Epithelial cell of proximal tubule (primary cell): Measurements from ENCODE around the gene WDFY4. TPM values are rescaled to one million over a fixed set of nuclear protein-coding genes. Genes with fewer than 3 reads are reported as not detected.

ENCODE experiments used
- DNase-seq: peaks from one replicate; pipeline ENCODE4 v3.0.0-alpha.2; 2011; ENCODE audit warnings: low read depth
- H3K4me3 ChIP-seq: 2 replicates; pipeline ENCODE4 v1.5.1; 2011; ENCODE audit warnings: low read depth, mild to moderate bottlenecking, low read length
- CTCF ChIP-seq: conservative IDR thresholded peaks from 2 replicates; pipeline ENCODE4 v1.5.1; 2012; ENCODE audit warnings: low read depth, mild to moderate bottlenecking, low read length
- total RNA-seq: library from RNA; depleted of rRNA; stranded (reverse); fragments of >200 nt; gene quantifications from 2 replicates; pipeline ENCODE4 v1.2.3, GENCODE V29; 2015

WDFY4 gene
- total RNA-seq, 1 donor from 2014 or later, result not detected

GRCh38 chr10:48796713-48797245, 112.1 kb downstream of the WDFY4 start:
- DNase-seq, result no peak
- no peak for TF ChIP-seq CTCF
- no peak overlapping the region for H3K4me3 ChIP-seq

GRCh38 chr10:48797830-48798229, 113.2 kb downstream of the WDFY4 start:
- TF ChIP-seq CTCF, result no peak
- H3K4me3 ChIP-seq, result no peak overlapping the region
- no peak for DNase-seq

GRCh38 chr10:48798481-48799254, 114.0 kb downstream of the WDFY4 start:
- H3K4me3 ChIP-seq, result no peak overlapping the region
- DNase-seq, result no peak
- no peak for TF ChIP-seq CTCF

GRCh38 chr10:48799341-48800006, 114.8 kb downstream of the WDFY4 start:
- TF ChIP-seq CTCF, result no peak
- no peak for DNase-seq
- no peak overlapping the region for H3K4me3 ChIP-seq

- TF ChIP-seq CTCF, result no peak
- no peak overlapping the region for H3K4me3 ChIP-seq
- no peak for DNase-seq
Measured at GRCh38 chr10:48800007-48800675, 115.5 kb downstream of the WDFY4 start.

GRCh38 chr10:48801001-48801421, 116.3 kb downstream of the WDFY4 start:
- TF ChIP-seq CTCF, result no peak
- H3K4me3 ChIP-seq, result no peak overlapping the region
- DNase-seq, result no peak
